GM23338 (cell line): Measurements from ENCODE around the gene EZR. TPM values are rescaled to one million over a fixed set of nuclear protein-coding genes. Genes with fewer than 3 reads are reported as not detected.
A peak's percentile ranks its signal among the peaks of the same experiment; 100 is the strongest.

ENCODE experiments used
- ATAC-seq: fragments of 200-7000 bp; cut with Tn5 transposase; 3 replicates; pipeline ENCODE4 v1.9.1; 2020
- DNase-seq: peaks from one replicate; pipeline ENCODE4 v3.0.0-alpha.2; 2015; ENCODE audit warnings: low spot score
- H2AFZ ChIP-seq: fragments of 200-600 bp; sonication (generic); 2 replicates; pipeline ENCODE4 v1.8.0; 2016; ENCODE audit warnings: antibody characterized with exemption, mild to moderate bottlenecking, moderate library complexity
- H3F3A ChIP-seq: fragments of 200-600 bp; sonication (generic); replicated peaks from 2 replicates; pipeline ENCODE4 v1.8.0; 2017; ENCODE audit warnings: antibody characterized with exemption, mixed run types, low read depth
- H3K27ac ChIP-seq: fragments of 200-600 bp; sonication (generic); 2 replicates; pipeline ENCODE4 v1.6.1; 2016; ENCODE audit warnings: low read depth
- H3K27me3 ChIP-seq: fragments of 200-600 bp; sonication (generic); 2 replicates; pipeline ENCODE4 v1.8.0; 2016; ENCODE audit warnings: mild to moderate bottlenecking, mixed run types, moderate library complexity; ENCODE audit not compliant: insufficient read depth
- H3K36me3 ChIP-seq: fragments of 200-600 bp; sonication (generic); 2 replicates; pipeline ENCODE4 v1.8.0; 2016; ENCODE audit warnings: mild to moderate bottlenecking; ENCODE audit not compliant: insufficient read depth
- H3K4me1 ChIP-seq: fragments of 200-600 bp; sonication (generic); 2 replicates; pipeline ENCODE4 v1.8.0; 2016; ENCODE audit warnings: mild to moderate bottlenecking, moderate library complexity; ENCODE audit not compliant: insufficient read depth
- H3K4me2 ChIP-seq: fragments of 200-600 bp; sonication (generic); 2 replicates; pipeline ENCODE4 v1.7.1; 2017; ENCODE audit warnings: mixed run types
- H3K4me3 ChIP-seq: fragments of 200-600 bp; sonication (generic); 2 replicates; pipeline ENCODE4 v1.6.1; 2016; ENCODE audit warnings: mixed run types
- H3K79me2 ChIP-seq: fragments of 200-600 bp; sonication (generic); replicated peaks from 2 replicates; pipeline ENCODE4 v1.8.0; 2017; ENCODE audit warnings: mild to moderate bottlenecking; ENCODE audit not compliant: insufficient read depth
- H3K9me2 ChIP-seq: fragments of 200-600 bp; sonication (generic); 2 replicates; pipeline ENCODE4 v1.8.0; 2017; ENCODE audit not compliant: insufficient read depth
- H4K20me1 ChIP-seq: fragments of 200-600 bp; sonication (generic); replicated peaks from 2 replicates; pipeline ENCODE4 v1.8.0; 2017; ENCODE audit warnings: mild to moderate bottlenecking; ENCODE audit not compliant: insufficient read depth
- H3K27ac Mint-ChIP-seq: 2 replicates; pipeline ENCODE4 v1.8.0; 2020; ENCODE audit warnings: inconsistent platforms, mild to moderate bottlenecking, moderate library complexity, mixed read lengths
- H3K27me3 Mint-ChIP-seq: 3 replicates; pipeline ENCODE4 v1.8.0; 2022; ENCODE audit warnings: low read depth, mild to moderate bottlenecking, moderate library complexity, mixed read lengths, inconsistent platforms; ENCODE audit not compliant: insufficient read depth, poor library complexity
- H3K36me3 Mint-ChIP-seq: 3 replicates; pipeline ENCODE4 v1.8.0; 2021; ENCODE audit warnings: low read depth, mild to moderate bottlenecking, inconsistent platforms, moderate library complexity, mixed read lengths
- H3K4me1 Mint-ChIP-seq: 3 replicates; pipeline ENCODE4 v1.8.0; 2020; ENCODE audit warnings: mild to moderate bottlenecking, inconsistent platforms, mixed read lengths
- H3K4me3 Mint-ChIP-seq: 3 replicates; pipeline ENCODE4 v1.8.0; 2021; ENCODE audit warnings: moderate library complexity, mild to moderate bottlenecking, inconsistent platforms, mixed read lengths
- H3K9me3 Mint-ChIP-seq: 3 replicates; pipeline ENCODE4 v1.8.0; 2020; ENCODE audit warnings: moderate library complexity, mild to moderate bottlenecking, inconsistent platforms, mixed read lengths
- CREB1 ChIP-seq: fragments of 250-450 bp; sonication (Bioruptor Pico); IDR thresholded peaks from 2 replicates; pipeline ENCODE4 v1.5.0; 2020; ENCODE audit warnings: low read depth, mild to moderate bottlenecking, moderate library complexity
- EZH2phosphoT487 ChIP-seq: fragments of 200-600 bp; sonication (generic); IDR thresholded peaks from one replicate; pipeline ENCODE4 v1.8.1; 2018; ENCODE audit warnings: antibody characterized with exemption; ENCODE audit not compliant: unreplicated experiment
- JUNB ChIP-seq: IDR thresholded peaks from one replicate; pipeline ENCODE4 v1.6.1; 2016; ENCODE audit warnings: antibody characterized with exemption; ENCODE audit not compliant: unreplicated experiment
- NANOG ChIP-seq: IDR thresholded peaks from 2 replicates; pipeline ENCODE4 v1.6.1; 2016; ENCODE audit warnings: antibody characterized with exemption, borderline replicate concordance
- POLR2AphosphoS5 ChIP-seq: IDR thresholded peaks from 2 replicates; pipeline ENCODE4 v1.6.1; 2016; ENCODE audit warnings: antibody characterized with exemption, low read depth
- ZNF114 ChIP-seq: fragments of 250-450 bp; sonication (Bioruptor Pico); IDR thresholded peaks from 2 replicates; pipeline ENCODE4 v1.5.0; 2020; ENCODE audit warnings: mild to moderate bottlenecking, moderate library complexity
- polyA plus RNA-seq: library from polyadenylated mRNA; unstranded; fragments of >200 nt; fragmentation: Nextera tagmentation; extraction: Ambion mirVana; gene quantifications from 2 replicates; pipeline ENCODE4 v1.2.1, GENCODE V29; 2016
- total RNA-seq: library from RNA; depleted of rRNA; stranded (reverse); fragments of >200 nt; shearing (Covaris generic); gene quantifications from 2 replicates; pipeline ENCODE4 v1.2.3, GENCODE V29; 2014
- TF ChIP-seq, protein P1 (sequence below): IDR thresholded peaks from 2 replicates; pipeline ENCODE4 v1.6.1; 2016; ENCODE audit warnings: antibody characterized with exemption

The EZR gene
- total and polyA plus RNA-seq, 2 experiments from 2014 or later: 199 to 208 TPM

DNA sequence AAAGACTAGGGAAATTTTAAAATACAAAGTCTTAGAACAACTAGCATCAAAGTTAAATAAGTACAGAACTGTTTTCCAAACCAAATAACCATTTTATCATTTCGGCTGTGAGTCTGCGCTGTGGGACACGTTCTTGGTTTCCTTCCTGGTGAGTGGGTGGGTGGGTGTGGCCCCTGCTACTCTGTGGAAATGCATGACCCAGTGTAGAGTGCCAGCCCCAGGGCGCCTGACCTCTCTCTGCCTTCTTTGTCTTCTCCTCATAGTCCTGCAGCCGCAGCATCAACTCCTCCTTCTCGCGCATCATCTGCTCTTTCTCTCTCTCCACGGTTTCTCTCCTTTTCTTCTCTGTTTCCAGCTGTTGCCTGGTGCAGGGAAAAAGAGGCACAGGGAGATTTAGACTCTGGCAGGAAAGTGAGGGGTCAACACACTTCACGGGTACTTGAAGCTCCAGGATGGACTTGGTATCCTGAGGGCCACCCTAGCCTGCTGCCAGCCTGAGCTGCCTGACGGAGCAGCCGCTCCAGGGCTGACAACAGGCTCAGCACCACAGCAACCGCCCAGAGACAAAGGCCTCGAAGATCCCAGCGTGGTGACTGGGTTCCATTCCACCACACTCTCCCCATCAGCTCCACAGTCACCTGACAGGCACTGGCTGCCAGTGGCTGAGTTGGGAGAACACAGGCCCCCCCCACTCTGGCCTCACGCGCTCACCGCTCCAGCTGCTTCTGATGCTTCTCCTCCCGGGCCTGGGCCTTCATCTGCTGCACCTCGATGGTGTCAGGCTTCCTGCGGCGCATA lies 48.4 kb downstream of the EZR start:
- peaks cover 8% of the 10 kb centered on the region for H3K79me2 ChIP-seq
- no peak overlapping the region for H3K4me2 ChIP-seq
- peaks cover 40% of the 10 kb centered on the region for H3K27me3 Mint-ChIP-seq
- H3K27ac ChIP-seq: peak overlapping the region; percentile 78; the same call in 1 of the 2 replicates
- peaks cover 32% of the 10 kb centered on the region for H4K20me1 ChIP-seq
- TF ChIP-seq, protein P1, sequence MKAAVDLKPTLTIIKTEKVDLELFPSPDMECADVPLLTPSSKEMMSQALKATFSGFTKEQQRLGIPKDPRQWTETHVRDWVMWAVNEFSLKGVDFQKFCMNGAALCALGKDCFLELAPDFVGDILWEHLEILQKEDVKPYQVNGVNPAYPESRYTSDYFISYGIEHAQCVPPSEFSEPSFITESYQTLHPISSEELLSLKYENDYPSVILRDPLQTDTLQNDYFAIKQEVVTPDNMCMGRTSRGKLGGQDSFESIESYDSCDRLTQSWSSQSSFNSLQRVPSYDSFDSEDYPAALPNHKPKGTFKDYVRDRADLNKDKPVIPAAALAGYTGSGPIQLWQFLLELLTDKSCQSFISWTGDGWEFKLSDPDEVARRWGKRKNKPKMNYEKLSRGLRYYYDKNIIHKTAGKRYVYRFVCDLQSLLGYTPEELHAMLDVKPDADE: no peak
- no peak for TF ChIP-seq NANOG
- no peak for TF ChIP-seq EZH2phosphoT487
- no peak for TF ChIP-seq ZNF114
- TF ChIP-seq CREB1: no peak
- no peak for TF ChIP-seq JUNB
- DNase-seq (no peak), ATAC-seq (no peak)
- peaks cover 40% of the 10 kb centered on the region for H3K4me1 Mint-ChIP-seq
- H3K36me3 Mint-ChIP-seq: peaks cover 99% of the 10 kb centered on the region
- H2AFZ ChIP-seq: no peak overlapping the region
- no peaks in the 10 kb centered on the region for H3K27me3 ChIP-seq
- H3K4me1 ChIP-seq: peaks cover 8% of the 10 kb centered on the region; the same call in 1 of the 2 replicates
- H3K9me2 ChIP-seq: no peaks in the 10 kb centered on the region
- H3K36me3 ChIP-seq: peaks cover 72% of the 10 kb centered on the region
- H3K9me3 Mint-ChIP-seq: no peaks in the 10 kb centered on the region
- peak overlapping the region; percentile 82 for H3K27ac Mint-ChIP-seq
- H3F3A ChIP-seq: peaks cover 52% of the 10 kb centered on the region
- H3K4me3 Mint-ChIP-seq: no peak overlapping the region; the same call in 2 of the 3 replicates
- H3K4me3 ChIP-seq: no peak overlapping the region

DNA sequence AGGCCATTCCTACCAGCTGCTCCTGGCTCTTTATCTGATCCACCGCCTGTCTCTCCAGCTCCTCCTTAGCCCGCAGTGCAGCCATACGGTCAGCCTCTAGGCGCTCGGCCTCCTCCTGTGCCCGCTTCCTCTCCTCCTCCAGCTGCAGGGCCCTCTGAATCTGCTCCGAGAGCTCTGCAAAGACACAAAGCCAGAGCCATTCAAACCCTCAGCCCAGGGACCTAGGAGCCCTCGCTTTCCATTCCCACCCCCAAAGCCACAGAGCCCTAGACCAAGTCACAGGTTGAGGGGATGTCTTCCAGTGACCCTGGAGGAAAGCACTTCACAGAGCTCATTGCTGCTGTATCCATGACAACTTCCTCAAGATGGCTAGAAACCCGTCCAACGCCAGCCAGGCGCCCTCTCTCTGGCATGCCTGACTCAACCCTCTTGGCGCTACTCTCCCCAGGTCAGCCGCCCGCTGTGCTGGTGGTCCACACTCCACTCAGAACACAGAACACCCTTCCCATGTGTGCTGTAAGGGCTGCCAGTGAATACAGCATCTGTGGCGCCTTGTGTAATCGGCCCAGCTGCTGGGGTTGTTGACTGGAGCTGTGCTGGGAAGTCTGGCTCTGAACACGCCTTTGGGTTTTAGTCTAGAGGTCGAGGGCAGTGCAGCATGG lies 49.3 kb downstream of the EZR start:
- peaks cover 8% of the 10 kb centered on the region; the same call in 1 of the 2 replicates for H3K4me1 ChIP-seq
- no peaks in the 10 kb centered on the region for H3K27me3 ChIP-seq
- Mint-ChIP-seq H3K4me3 (no peak overlapping the region; the same call in 2 of the 3 replicates), H3K27ac (peak overlapping the region; percentile 10; the same call in 1 of the 2 replicates), H3K27me3 (peaks cover 40% of the 10 kb centered on the region), H3K4me1 (peaks cover 40% of the 10 kb centered on the region), H3K9me3 (no peaks in the 10 kb centered on the region), H3K36me3 (peaks cover 99% of the 10 kb centered on the region)
- DNase-seq (no peak), ATAC-seq (no peak)
- no peak overlapping the region for H3K4me3 ChIP-seq
- H3K79me2 ChIP-seq: no peaks in the 10 kb centered on the region; the same call in 1 of the 2 replicates
- peaks cover 73% of the 10 kb centered on the region for H3K36me3 ChIP-seq
- peaks cover 53% of the 10 kb centered on the region for H3F3A ChIP-seq
- TF ChIP-seq JUNB (no peak), POLR2AphosphoS5 (0 out of 2 replicates have a peak, but pooled peaks have one; percentile 24)
- H3K27ac ChIP-seq: peak overlapping the region; percentile 78
- no peak overlapping the region for H3K4me2 ChIP-seq
- H3K9me2 ChIP-seq: no peaks in the 10 kb centered on the region
- peaks cover 27% of the 10 kb centered on the region for H4K20me1 ChIP-seq
- no peak overlapping the region for H2AFZ ChIP-seq
